ENCODE data around the gene VEZT. TPM values are rescaled to one million over a fixed set of nuclear protein-coding genes. Genes with fewer than 3 reads are reported as not detected.
A peak's percentile ranks its signal among the peaks of the same experiment; 100 is the strongest.

Gene VEZT
- total and polyA plus RNA-seq, 9 of the 15 experiments (the other 6 are each of a cell fraction or from before 2014, with no cell fraction given) = 16.1 to 61.5 (median 32.6) TPM

GRCh38 chr12:95304673-95305198, 87.1 kb downstream of the VEZT start (continued):
- 0 out of 2 replicates have a peak, but pooled peaks have one; percentile 18 for TF ChIP-seq ATF3 (IDR thresholded peaks at IDR 0.05)
- no peak for TF ChIP-seq ATF3 (CRISPR knock-in tag; conservative IDR thresholded peaks at IDR 0.05)
- no peak for TF ChIP-seq ZNF311 (CRISPR knock-in tag; IDR thresholded peaks at IDR 0.05)
- no peak for TF ChIP-seq KHSRP (IDR thresholded peaks at IDR 0.05)
- TF ChIP-seq ID3 (CRISPR knock-in tag; IDR thresholded peaks at IDR 0.05) = no peak
- TF ChIP-seq ID3 (tag; IDR thresholded peaks at IDR 0.05) = no peak
- no peak for TF ChIP-seq PTTG1 (tag; IDR thresholded peaks at IDR 0.05; ENCODE audit: low read depth)

- Histone ChIP-seq H3K36me3 (ENCODE audit: control insufficient read depth, insufficient read depth, low read length) (no peaks in the 10 kb centered on the region), H3K79me2 (ENCODE audit: control insufficient read depth, insufficient read depth, low read length) (no peaks in the 10 kb centered on the region), H3K4me2 (ENCODE audit: insufficient read depth, low read length) (no peak overlapping the region), H4K20me1 (replicated peaks; ENCODE audit: control insufficient read depth, insufficient read depth, low read length) (no peaks in the 10 kb centered on the region), H2AFZ (ENCODE audit: low read depth, low read length) (no peak overlapping the region), H3K27me3 (ENCODE audit: control insufficient read depth in 2 of 2, insufficient read depth in 2 of 2, low read length in 2 of 2) (no peaks in the 10 kb centered on the region), H3K4me1 (replicated peaks in 1 of 2; ENCODE audit: control insufficient read depth in 2 of 2, insufficient read depth in 2 of 2, low read length in 2 of 2) (no peaks in the 10 kb centered on the region), H3K9ac (ENCODE audit: insufficient read depth in 1 of 2, low read depth in 2 of 2, low read length in 2 of 2) (no peak overlapping the region), H3K9me1 (ENCODE audit: control insufficient read depth, insufficient read depth, low read length) (no peaks in the 10 kb centered on the region), H3K9me3 (replicated peaks; ENCODE audit: control insufficient read depth, insufficient read depth, low read depth, low read length) (no peaks in the 10 kb centered on the region), H3K4me3 (no peak overlapping the region), H3K27ac (ENCODE audit: extremely low read depth, low read depth, low read length) (no peak overlapping the region)
- in situ Hi-C loops (cut with MboI) = no loop called here
- DNase-seq (ENCODE audit: extremely low read depth in 1 of 4, low spot score in 3 of 4) (no peak), ATAC-seq (no peak), FAIRE-seq (peak; percentile 51)
- ChIA-PET CTCF (ENCODE audit: low intra/inter-chr PET ratio) (no interaction called here), POLR2A (no interaction called here)
- intact Hi-C loops (cut with micrococcal nuclease) = no loop called here
- TF ChIP-seq CAMTA2 (CRISPR knock-in tag; conservative IDR thresholded peaks at IDR 0.05) (no peak), ZNF561 (CRISPR knock-in tag; conservative IDR thresholded peaks at IDR 0.05) (no peak), ZNF778 (CRISPR knock-in tag; IDR thresholded peaks at IDR 0.05) (no peak), KAT7 (CRISPR knock-in tag; IDR thresholded peaks at IDR 0.05; ENCODE audit: borderline replicate concordance) (no peak), ZBTB1 (CRISPR knock-in tag; IDR thresholded peaks at IDR 0.05; ENCODE audit: borderline replicate concordance, low read depth) (no peak), ZNF253 (CRISPR knock-in tag; conservative IDR thresholded peaks at IDR 0.05) (no peak), SMARCE1 (IDR thresholded peaks at IDR 0.05) (no peak), FOXK1 (CRISPR knock-in tag; IDR thresholded peaks at IDR 0.05; ENCODE audit: borderline replicate concordance) (no peak), ZNF184 (CRISPR knock-in tag; IDR thresholded peaks at IDR 0.05) (no peak), XRCC5 (IDR thresholded peaks at IDR 0.05; ENCODE audit: low read depth, low read length) (no peak), LARP7 (IDR thresholded peaks at IDR 0.05) (no peak)
- 7% methylated on average over 1 of the region's 1 CpG for WGBS (ENCODE audit: insufficient coverage, low coverage, missing lambda C conversion rate)
- BruUV-seq (replicated peaks) = no TSS peak
These were observed 95.0 kb downstream of the VEZT start for GRCh38 chr12:95312656-95313055.

Data from K562 (cell line).